Erythroblast (primary cell): ENCODE data around the gene DLG2.

ENCODE experiments used
- DNase-seq, 2 experiments: peaks; one replicate each; lab custom pipeline; 2025; lab: John Stamatoyannopoulos, UW
- GATA1 ChIP-seq: IDR thresholded peaks from 2 replicates; pipeline ENCODE4 v1.6.1; 2011; ENCODE audit warnings: low read depth, mild to moderate bottlenecking, control low read depth, low read length, moderate library complexity
- POLR2A ChIP-seq: IDR thresholded peaks from 2 replicates; pipeline ENCODE4 v1.6.1; 2011; ENCODE audit warnings: mild to moderate bottlenecking, low read length

Gene DLG2

GRCh38 chr11:84241343-84242131 is 1385.6 kb downstream of the DLG2 start:
- no peak for TF ChIP-seq GATA1
- no peak for TF ChIP-seq POLR2A
- no peak for DNase-seq

GRCh38 chr11:84240847-84241246 is 1386.3 kb downstream of the DLG2 start:
- TF ChIP-seq GATA1 (no peak), POLR2A (no peak)
- no peak for DNase-seq

GRCh38 chr11:84236436-84236835 is 1390.7 kb downstream of the DLG2 start:
- no peak for DNase-seq
- TF ChIP-seq GATA1, result no peak

- no peak for DNase-seq
- no peak for TF ChIP-seq GATA1
- no peak for TF ChIP-seq POLR2A
Measured at GRCh38 chr11:84234462-84235202, 1392.5 kb downstream of the DLG2 start.

- no peak for DNase-seq
- TF ChIP-seq POLR2A (no peak), GATA1 (no peak)
Measured at GRCh38 chr11:84234011-84234410, 1393.1 kb downstream of the DLG2 start.

GRCh38 chr11:84232511-84232910 is 1394.6 kb downstream of the DLG2 start:
- DNase-seq, result no peak
- TF ChIP-seq GATA1 (no peak), POLR2A (no peak)

GRCh38 chr11:84230402-84230801 is 1396.7 kb downstream of the DLG2 start:
- DNase-seq, result no peak
- TF ChIP-seq POLR2A (no peak), GATA1 (no peak)

GRCh38 chr11:84227970-84228665 is 1399.0 kb downstream of the DLG2 start:
- no peak for DNase-seq
- TF ChIP-seq POLR2A, result no peak
- TF ChIP-seq GATA1, result no peak

- no peak for DNase-seq
- TF ChIP-seq POLR2A, result no peak
- no peak for TF ChIP-seq GATA1
Measured at GRCh38 chr11:84224042-84224441, 1403.1 kb downstream of the DLG2 start.

GRCh38 chr11:84218318-84218717 is 1408.8 kb downstream of the DLG2 start:
- TF ChIP-seq GATA1 (no peak), POLR2A (no peak)

GRCh38 chr11:84215672-84216071 is 1411.5 kb downstream of the DLG2 start:
- DNase-seq, result no peak
- TF ChIP-seq POLR2A, result no peak

More at GRCh38 chr11:84218318-84218717, 1408.8 kb downstream of the DLG2 start:
- DNase-seq, result no peak

GRCh38 chr11:84214557-84214956 is 1412.6 kb downstream of the DLG2 start:
- TF ChIP-seq POLR2A, result no peak
- TF ChIP-seq GATA1, result no peak
- DNase-seq, result no peak

- no peak for DNase-seq
- no peak for TF ChIP-seq GATA1
- TF ChIP-seq POLR2A, result no peak
Measured at GRCh38 chr11:84212468-84213390, 1414.4 kb downstream of the DLG2 start.

GRCh38 chr11:84211896-84212295 is 1415.2 kb downstream of the DLG2 start:
- DNase-seq, result no peak
- TF ChIP-seq POLR2A, result no peak
- no peak for TF ChIP-seq GATA1
